GM19372 (cell line): ENCODE data around the gene ZNF488.

Experiments used
- ATAC-seq: cut with Tn5 transposase; IDR thresholded peaks from one replicate; pipeline ENCODE4 v1.9.1; 2021; ENCODE audit warnings: mild to moderate bottlenecking, low read depth, moderate library complexity; ENCODE audit not compliant: unreplicated experiment

Gene ZNF488

DNA sequence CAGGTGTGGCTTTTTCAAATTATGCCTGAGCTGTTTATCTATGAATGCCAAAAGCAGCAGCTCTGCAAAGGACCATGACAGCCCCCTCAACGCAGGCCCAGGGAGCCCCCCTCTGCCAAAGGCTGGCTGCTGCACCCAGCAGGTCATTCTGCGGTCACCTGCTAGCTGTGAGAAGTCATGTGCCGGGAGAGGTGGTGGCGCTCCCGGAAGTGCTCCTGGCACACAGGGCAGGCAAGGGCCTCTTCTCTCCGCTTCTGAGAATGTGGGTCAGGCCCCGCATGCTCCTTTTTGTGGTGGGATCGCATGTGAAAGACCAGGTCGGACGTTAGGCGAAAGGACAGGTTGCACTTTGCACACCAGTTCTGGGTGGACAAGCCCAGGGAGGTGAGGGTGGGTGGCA, 16.4 kb downstream of the ZNF488 start:
- ATAC-seq: no peak

DNA sequence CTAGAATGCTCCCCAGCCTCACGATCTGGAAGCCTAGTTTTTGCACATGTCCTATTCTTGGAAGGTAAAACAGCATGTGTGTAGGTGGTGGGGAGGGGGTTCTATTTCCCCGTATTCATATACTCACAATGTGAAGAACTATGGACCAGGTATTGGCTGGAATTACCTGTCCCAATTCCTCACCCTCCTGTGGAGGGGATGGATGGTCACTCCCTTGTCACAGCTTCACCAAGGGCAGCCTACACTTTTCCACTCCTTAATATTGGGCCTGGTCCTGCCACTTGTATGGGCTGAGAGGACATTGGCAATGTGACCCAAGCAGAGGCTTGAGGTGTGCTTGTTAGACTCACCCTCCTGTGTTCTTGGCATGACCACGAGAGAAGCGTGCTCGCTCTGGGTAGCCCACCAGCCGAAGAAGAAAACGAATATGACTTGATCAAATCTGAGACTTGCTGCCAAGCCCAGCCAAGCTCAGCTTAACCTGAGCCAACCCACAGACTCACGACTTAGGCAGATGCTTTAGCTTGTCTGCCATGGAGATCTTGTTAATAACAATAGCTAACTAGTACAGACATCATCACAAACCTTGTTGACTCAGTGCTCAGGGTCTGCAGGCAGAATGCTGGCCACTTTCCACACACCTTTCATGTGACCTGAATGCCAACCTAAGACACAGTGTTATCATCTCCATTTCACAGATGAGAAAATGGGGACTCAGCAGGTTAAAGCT, 17.2 kb downstream of the ZNF488 start:
- no peak for ATAC-seq

DNA sequence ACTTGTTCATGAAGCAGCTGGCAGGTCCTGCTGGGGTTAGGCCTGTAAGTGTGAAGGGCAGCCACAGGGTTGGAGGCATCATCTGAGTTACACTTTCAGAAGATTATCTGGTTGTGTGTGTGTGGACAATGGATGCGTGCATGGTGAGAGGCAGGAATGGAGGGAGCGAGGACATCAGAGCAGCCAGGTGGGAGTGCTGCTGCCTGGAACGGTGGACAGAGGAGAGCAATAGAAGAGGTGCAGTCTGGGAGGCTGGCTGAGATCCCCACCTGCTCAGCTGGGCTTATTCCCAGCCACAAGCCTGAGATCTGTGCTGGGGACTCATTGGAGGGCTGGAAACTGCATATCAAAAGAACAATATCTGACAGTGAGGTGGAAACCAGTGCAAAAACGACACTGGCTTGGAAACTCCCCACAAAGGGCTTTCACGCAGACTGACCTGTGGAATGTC, 17.9 kb downstream of the ZNF488 start:
- no peak for ATAC-seq

DNA sequence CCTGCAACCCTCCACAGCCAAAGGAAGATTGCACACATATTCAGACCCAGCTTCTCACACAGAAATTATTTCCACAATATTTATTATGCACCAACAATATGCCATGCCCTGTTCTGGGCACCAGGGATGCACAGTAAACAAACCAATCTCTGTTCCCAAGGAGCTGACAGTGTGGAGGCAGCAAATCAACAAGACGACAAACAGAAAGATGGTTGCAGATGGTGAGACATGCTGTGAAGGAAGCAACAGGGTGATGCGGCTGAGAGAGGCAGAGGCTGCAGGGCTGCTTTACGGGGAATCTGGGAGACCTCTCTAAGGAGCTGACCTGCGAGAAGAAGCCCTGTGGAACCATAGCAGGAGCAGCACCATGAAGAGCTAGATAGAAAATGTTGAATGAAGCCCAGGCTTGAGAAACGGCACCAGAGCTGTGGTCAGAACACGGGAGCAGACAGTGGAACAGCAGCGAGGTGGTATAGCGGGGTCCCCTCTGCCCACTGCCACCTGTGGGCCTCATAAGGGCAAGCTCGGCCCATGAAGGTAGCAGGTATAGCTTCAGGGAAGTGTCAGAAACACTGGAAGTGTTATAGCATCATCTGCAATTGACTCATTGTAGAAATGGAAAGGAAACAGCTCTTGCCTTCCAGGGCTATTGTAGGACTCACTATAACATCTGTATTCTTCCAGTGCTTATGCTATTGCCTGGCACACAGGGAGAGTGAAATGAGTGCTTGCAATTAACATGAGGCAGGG, 18.5 kb downstream of the ZNF488 start:
- ATAC-seq: no peak

DNA sequence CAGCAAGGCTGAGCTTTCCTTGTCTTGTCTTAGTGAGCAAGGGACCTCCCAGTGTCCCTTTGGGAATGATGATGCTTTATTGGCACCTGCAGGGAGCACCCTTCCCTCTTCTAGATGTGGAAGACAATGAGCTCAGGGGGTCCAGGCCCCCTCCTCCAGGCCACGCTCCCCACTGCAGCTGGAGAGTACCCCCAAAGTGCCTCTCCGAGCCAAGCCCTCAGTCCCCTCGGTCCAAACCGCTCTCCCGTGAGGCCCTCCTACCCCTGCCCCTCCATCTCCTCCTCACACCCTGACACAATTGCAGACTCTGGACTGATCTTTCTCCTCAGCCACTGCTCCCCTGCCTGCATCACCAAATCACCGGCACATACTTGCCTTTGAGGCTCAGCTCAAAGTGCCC, 19.2 kb downstream of the ZNF488 start:
- no peak for ATAC-seq

DNA sequence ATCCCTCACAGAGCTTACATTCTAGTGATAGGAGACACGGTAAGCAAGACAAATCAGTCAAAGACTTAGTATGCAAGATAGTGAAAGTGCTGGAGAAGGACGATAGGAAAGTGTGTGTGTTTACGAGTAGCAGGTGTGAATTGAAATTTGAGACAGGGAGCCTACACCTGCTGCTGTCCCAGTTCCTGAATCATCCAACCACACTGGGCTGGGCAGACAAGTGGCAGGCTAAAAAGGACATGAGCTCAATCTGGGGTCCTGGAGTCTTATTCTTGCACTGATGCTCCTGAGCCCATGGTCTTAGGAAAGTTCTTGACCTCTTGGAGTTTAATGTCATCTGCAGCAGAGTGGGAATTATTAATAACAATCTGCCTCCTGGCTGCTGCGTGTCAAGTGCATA, 19.7 kb downstream of the ZNF488 start:
- ATAC-seq: no peak

DNA sequence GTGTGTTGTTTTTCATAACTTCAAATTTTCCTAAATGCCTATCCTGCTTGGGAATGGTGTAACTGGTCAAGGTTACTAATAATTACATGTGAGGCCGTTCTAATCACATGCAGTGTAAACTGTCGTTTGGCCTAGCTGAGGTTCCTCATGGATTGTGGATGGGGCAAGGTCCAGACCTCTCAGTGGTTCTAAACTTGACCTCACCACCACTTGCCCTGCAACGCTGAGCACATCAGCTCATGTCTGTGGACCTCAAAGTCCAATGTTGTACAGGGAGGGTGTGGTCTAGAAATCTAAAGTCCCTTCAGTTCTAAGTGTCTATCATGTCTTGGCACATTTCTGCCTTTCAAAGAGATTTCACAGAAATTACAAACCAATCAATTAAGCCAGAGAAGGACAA, 20.3 kb downstream of the ZNF488 start:
- ATAC-seq: no peak

DNA sequence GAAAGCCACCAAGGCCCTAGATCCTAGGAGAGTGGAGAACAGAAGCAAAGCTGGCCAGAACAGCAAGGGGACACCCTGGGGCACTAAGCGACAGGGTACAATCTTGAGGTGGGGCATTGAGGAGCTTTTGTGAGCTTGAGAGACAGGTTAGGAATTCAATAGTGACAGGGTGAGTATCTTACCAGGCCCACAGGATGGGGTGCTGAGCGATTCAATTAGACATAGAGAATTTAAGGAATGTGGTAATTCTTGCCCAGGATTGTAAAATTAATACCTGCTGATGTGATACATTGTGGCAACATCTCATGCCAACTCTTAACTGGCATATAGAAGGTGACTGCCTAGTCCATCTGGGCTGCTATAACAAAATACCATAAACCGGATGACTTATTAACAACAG, 21.9 kb downstream of the ZNF488 start:
- no peak for ATAC-seq

DNA sequence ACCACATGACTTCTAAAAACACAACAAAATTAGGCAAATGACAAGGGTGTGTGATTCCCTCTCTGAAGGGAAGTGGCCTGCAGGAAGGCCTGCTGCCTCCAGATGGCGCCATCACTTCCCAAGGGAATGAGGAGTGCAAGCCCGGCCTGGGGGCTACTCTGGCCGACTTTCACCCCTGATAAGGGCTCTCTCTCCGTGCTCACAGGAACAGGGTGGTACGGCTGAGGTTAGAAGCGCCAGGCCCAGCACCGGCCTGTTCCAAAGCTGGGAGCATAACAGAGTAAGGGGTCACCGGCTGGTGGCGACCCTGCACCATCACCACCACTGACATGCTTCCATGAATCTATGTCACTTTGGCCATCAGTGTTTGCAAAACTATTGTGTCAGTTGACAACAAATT, 22.8 kb downstream of the ZNF488 start:
- no peak for ATAC-seq

DNA sequence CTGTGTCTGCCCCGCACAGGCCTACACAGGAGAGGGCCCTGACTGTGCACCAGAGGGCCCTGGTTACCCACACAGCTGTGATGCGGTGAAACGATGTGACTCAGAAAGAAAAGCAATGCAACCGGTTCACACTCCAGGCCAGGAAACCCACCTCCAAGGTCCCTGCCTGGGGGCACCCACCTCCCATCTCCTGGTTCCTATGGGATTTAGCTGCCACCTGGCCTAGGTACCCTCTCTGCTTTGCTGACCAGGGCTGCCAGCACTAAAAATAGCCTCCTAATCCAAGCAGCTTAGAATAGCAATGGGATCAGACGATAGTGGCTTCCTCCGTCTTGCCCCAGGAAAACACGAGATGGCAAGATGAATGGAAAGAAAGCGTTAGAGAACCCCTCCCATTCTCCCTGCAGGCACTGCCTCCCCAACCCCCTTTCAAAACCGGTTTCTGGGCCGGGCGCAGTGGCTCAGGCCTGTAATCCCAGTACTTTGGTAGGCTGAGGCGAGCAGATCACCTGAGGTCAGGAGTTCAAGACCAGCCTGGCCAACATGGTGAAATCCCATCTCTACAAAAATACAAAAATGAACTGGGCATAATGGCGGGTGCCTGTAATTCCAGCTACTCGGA, 23.6 kb downstream of the ZNF488 start:
- ATAC-seq: no peak

DNA sequence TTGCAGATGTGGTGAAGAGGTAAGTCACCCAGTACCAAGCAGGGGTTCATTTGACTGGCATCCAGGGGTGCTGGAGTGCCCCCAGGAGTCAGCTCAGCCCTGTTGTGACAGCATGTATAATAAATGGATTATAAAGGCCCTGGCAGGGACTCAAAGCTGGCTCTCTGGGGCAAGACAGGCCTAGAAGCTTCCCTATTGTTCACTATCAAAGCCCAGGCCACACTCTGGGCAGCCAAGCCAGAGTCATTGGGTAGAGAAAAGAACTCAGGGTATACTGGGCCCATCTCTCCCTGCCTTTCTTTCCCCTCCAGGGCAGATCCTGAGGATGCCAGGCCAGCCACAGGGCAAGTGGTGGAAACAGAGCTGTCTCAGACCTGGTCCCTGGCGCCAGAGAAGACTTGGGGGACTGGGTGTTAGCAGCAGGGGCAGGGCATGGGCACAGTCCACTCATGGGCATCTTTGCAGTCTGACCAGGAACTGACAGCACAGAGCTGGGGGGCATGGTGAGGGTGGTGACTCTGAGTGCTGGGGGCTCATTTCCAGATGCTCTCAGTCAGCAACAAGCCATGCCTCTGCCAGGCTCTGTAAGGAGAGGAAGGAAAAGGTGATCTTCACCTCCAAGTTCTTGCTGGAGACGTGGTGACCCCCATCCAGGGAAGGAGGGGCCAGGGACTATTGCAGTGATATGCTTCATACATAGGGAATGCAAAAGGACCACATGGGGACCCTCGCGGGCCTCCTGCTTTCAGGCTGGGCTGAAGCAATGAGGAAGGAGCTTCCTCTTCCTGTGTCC, 24.3 kb downstream of the ZNF488 start:
- no peak for ATAC-seq

DNA sequence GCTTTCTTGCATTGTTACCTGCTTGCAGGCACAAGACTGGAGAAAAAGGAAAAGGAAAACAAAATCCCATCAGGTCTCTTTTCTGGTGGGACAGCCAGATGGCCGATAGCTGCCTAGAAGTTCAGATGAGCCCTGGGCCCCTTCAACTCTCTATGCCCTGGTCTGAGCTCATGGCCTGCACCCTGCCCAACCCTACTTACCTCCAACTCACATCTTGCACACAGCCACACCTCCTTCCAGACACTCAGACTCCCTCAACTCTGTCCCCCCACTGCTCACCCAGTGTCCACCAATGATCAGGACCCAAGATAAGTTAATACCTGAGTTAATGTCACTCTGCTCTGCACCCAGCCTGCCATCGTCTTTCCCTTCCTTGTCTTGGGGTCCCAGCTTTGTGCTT, 25.0 kb downstream of the ZNF488 start:
- no peak for ATAC-seq

DNA sequence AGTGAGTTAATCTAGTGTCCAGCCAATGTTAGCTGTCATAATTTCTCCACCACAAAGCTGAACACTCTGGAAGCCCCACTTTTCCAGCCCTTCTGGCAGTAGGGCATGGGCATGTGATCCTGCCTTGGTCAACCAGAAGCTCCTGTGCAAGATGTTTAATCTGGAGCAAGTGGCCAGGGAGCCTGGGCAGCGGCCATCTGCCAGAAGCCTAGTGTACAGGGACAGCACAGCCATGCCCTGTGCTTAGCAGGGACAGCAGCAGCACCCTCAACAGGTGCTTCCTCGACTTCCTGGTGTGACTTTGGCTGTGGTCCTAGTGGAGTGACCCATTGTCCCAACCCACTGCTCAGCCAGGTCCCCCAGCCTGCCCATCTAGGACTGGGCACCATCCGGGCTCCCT, 25.6 kb downstream of the ZNF488 start:
- ATAC-seq: no peak

DNA sequence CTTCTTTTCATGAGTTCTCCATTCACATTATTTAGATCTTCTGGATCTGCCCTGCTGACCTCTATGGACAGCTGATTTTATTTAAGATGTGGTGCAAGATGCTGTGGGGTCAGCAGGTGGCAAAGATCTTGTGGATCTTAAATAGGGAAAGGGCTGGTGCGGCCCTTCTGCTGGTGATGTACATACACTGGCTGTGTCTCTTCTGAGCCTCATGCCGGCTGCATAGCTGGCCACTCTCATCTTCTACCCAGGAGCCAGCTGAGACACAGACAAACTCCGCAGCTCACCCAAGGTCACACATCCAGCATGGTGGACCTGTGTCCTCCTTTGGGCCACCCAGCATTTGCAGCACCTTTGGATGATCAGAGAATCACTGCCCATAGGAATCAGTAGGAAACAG, 26.2 kb downstream of the ZNF488 start:
- no peak for ATAC-seq

DNA sequence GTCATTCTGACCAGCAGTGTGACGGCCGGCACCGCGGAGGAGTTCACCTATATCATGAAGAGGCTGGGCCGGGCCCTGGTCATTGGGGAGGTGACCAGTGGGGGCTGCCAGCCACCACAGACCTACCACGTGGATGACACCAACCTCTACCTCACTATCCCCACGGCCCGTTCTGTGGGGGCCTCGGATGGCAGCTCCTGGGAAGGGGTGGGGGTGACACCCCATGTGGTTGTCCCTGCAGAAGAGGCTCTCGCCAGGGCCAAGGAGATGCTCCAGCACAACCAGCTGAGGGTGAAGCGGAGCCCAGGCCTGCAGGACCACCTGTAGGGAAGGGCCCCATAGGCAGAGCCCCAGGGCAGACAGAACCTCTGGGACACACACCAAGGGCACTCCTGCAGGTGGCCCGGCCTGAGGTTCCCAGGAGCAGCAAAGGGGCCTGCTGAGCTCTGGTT, 26.9 kb downstream of the ZNF488 start:
- ATAC-seq: no peak

DNA sequence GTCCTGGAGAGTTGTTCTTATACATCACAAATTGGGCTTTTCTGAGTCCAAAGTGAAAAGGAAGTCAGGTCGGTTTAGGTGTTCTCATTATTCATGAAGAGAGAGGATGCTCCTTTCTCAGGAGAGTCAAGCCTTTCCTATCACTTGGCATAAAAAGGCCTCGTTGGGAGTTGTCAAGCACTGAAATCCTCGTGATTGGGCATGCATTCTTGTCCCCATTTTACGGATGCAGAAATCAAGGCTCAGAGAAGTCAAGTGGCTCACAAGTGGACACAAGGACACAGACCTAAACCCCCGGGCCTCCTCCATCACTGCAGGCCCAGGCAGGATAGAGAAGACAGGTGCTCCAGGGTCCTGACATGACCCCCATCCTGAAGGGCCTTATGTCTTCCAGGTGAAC, 27.4 kb downstream of the ZNF488 start:
- ATAC-seq: no peak

DNA sequence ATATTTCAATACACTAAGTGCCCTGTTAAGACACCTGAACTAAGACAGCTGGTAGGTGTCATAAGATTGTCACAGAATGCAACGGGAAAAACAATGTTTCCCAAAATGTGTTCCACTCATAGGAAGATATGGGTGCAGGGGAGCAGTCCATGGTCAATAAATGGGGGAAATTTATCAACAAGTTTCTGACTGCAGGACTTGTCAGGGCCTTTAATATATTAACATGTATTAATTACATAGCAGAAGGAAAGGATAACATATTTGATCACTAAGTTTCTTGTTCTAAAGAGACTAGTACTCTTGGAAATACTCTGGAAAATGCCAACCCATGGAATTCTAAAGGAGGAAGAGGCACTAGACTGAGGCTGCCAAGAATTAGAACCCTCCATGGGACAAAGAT, 29.2 kb downstream of the ZNF488 start:
- no peak for ATAC-seq

DNA sequence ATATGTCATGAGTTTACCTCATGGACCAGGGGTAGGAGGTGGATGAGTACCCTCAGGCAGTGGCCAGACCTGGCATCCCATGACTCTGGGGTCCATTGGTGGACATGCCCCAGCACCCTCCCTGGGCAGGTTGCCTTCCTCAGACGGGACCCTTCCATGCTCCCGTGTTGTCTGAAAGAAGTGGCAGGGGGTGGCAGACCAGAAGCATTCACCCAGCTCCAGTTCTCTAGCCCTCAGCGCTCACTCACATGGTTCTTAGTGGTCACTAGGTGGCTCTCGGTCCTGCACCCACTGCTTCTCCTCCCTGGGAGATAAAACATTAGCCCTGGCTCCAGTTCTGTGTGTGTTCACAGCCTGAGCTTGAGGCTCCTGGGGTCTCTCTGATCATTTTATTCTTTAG, 29.9 kb downstream of the ZNF488 start:
- ATAC-seq: no peak

DNA sequence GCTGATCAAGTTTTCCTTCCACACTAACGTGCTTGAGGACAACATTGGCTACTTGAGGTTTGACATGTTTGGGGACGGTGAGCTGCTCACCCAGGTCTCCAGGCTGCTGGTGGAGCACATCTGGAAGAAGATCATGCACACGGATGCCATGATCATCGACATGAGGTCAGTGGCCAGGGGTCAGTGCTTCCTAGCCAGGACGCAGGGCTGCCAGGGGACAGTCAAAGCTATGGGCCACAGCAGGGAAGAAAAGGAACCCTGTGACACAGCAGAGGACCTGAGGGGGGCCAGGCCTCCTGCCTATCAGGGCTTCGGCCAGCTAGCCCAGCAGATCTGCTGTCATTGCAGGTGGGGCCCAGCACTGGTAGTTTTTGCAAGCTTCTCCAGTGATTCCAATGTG, 30.7 kb downstream of the ZNF488 start:
- ATAC-seq: no peak

DNA sequence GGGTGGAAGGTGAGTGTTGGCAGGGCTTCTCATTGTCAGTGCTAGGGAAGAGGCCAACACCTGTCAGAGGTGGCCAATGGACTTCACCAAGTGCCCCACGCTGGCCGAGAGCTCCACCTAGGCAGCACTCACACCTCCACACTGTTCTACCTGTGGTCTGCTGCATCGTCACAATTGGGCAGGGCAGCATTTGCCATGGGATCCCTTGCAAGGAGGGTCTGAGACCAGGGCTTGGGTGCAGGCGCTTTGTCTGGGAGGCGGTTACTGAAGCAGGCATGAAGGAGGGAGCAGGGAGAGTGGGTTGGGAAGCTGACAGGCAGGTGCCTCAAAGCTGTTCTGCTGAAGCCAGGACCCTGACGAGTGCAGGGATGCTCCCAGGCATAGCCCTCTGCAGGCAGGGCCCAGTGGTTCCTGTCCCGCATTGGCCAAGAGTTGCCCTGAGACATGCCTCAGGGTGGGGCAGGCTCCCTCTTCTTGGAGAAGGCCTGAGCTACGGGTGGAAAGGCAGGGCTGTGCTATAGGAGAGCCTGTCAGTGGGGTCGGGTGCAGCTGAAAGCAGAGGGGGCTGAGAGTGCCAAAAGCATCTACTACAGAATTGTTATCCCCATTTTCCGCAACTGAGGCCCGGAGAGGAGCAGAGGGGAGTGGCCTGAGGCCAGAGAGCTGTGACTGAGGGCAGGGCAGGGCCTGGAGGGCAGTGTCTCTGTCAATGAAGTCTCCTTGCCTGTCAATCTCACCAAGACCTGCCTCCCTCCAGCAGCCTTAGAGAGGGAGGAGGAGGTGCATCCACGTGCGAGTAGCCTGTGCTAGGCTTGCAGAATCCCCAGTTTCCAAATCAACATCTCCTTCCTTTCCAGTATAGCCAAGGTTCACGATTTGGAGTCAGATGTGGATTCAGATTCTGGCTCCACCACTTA, 31.9 kb downstream of the ZNF488 start:
- ATAC-seq: no peak
